ENCODE results near the gene ZNF385D. TPM values are rescaled to one million over a fixed set of nuclear protein-coding genes. Genes with fewer than 3 reads are reported as not detected.

The ZNF385D gene
- total RNA-seq, 1 donor from 2014 or later = 0.43 TPM

DNA sequence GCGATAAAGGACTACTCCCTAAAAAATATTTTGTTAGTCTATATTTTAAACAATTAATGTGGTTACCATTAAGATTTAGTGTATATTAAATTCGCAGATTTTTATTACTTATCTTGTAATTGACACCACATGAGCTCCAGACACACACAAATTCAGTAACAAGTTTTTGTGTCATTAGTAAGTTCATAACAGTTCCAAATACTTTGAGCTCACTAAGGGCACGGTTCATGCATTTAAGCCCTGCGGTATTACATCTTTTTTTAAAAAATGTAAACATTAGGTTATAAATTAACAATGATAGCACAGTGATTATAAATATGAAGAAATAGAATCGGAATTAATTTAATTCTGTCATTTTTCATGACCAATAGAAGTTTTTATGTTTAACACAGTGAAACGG is 317.3 kb downstream of the ZNF385D start:
- Mint-ChIP-seq H3K4me3 (ENCODE audit: unreplicated experiment) (no peak overlapping the region), H3K27ac (ENCODE audit: unreplicated experiment) (no peak overlapping the region), H3K27me3 (ENCODE audit: unreplicated experiment) (no peaks in the 10 kb centered on the region), H3K36me3 (ENCODE audit: unreplicated experiment) (no peaks in the 10 kb centered on the region), H3K4me1 (ENCODE audit: unreplicated experiment) (peaks cover 10% of the 10 kb centered on the region), H3K9me3 (ENCODE audit: unreplicated experiment) (no peaks in the 10 kb centered on the region)
- no peak for DNase-seq (ENCODE audit: extremely low spot score, unreplicated experiment)
- TF ChIP-seq, protein P1, sequence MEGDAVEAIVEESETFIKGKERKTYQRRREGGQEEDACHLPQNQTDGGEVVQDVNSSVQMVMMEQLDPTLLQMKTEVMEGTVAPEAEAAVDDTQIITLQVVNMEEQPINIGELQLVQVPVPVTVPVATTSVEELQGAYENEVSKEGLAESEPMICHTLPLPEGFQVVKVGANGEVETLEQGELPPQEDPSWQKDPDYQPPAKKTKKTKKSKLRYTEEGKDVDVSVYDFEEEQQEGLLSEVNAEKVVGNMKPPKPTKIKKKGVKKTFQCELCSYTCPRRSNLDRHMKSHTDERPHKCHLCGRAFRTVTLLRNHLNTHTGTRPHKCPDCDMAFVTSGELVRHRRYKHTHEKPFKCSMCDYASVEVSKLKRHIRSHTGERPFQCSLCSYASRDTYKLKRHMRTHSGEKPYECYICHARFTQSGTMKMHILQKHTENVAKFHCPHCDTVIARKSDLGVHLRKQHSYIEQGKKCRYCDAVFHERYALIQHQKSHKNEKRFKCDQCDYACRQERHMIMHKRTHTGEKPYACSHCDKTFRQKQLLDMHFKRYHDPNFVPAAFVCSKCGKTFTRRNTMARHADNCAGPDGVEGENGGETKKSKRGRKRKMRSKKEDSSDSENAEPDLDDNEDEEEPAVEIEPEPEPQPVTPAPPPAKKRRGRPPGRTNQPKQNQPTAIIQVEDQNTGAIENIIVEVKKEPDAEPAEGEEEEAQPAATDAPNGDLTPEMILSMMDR (IDR thresholded peaks at IDR 0.05) = no peak

DNA sequence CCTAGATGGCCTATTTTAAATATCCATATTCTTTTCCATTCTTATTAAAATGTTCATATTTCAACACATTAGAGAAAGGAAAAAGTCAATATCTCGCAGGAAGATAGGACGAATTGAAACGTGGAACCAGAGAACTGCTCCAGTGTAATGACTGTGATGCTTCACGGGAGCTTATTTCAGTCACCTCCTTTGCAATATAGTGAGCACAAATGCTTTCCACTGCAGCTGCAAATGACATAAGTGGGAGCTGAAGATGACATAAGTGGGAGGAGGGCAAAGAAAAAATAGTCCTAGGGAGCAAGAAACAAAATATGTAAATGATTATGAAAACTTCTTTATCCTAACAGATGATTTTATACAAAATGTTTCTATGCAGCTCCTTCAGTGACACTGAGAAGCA is 324.1 kb downstream of the ZNF385D start:
- no peak overlapping the region for H3K4me3 Mint-ChIP-seq (ENCODE audit: unreplicated experiment)
- no peak overlapping the region for H3K27ac Mint-ChIP-seq (ENCODE audit: unreplicated experiment)
- peaks cover 14% of the 10 kb centered on the region for H3K4me1 Mint-ChIP-seq (ENCODE audit: unreplicated experiment)
- TF ChIP-seq, protein P1 (IDR thresholded peaks at IDR 0.05) = no peak
- no peaks in the 10 kb centered on the region for H3K9me3 Mint-ChIP-seq (ENCODE audit: unreplicated experiment)
- H3K27me3 Mint-ChIP-seq (ENCODE audit: unreplicated experiment) = peaks cover 14% of the 10 kb centered on the region
- DNase-seq (ENCODE audit: extremely low spot score, unreplicated experiment) = no peak
- H3K36me3 Mint-ChIP-seq (ENCODE audit: unreplicated experiment) = no peaks in the 10 kb centered on the region

DNA sequence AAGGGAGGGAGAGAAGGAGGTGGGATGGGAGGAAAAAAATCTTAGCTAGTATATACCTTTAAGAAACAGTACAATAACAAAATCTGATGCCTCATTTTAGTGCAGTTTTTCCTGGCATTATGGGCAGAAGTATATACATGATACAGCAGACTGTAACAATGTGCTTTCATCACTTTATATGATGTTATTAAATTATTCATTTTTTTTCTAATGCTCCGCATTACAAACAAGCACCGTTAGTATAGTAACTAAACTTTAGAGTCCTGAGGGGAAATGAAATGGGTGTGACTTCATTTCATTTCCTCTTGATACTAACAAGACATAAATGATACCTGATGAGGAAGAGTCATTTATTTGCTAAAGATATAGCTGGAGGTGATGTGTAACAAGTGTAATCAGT is 325.3 kb downstream of the ZNF385D start:
- no peaks in the 10 kb centered on the region for H3K36me3 Mint-ChIP-seq (ENCODE audit: unreplicated experiment)
- no peaks in the 10 kb centered on the region for H3K9me3 Mint-ChIP-seq (ENCODE audit: unreplicated experiment)
- no peak overlapping the region for H3K27ac Mint-ChIP-seq (ENCODE audit: unreplicated experiment)
- H3K27me3 Mint-ChIP-seq (ENCODE audit: unreplicated experiment) = peaks cover 14% of the 10 kb centered on the region
- peaks cover 14% of the 10 kb centered on the region for H3K4me1 Mint-ChIP-seq (ENCODE audit: unreplicated experiment)
- no peak overlapping the region for H3K4me3 Mint-ChIP-seq (ENCODE audit: unreplicated experiment)
- TF ChIP-seq, protein P1 (IDR thresholded peaks at IDR 0.05) = no peak
- no peak for DNase-seq (ENCODE audit: extremely low spot score, unreplicated experiment)

DNA sequence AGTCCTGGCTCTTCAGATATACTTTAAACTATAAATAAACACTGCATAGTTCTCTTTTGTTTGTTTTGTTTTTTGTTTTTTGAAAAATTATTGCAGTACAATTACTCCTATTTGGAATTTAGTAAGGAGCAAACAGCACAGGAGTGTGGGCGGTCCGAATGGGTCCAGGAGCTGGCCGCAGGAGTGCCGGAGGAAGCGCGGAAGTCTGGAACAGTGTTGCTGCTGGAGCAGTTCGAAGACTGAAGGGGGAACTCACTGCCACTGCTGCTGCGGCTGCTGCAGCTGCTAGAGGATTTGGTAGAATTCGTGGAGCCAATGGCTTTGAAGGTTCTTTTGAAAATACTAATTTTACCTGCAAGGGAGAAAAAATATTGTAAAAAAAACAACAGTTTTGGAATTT is 329.9 kb downstream of the ZNF385D start:
- DNase-seq (ENCODE audit: extremely low spot score, unreplicated experiment) = no peak
- no peak overlapping the region for H3K4me3 Mint-ChIP-seq (ENCODE audit: unreplicated experiment)
- TF ChIP-seq, protein P1 (IDR thresholded peaks at IDR 0.05) = no peak
- H3K27me3 Mint-ChIP-seq (ENCODE audit: unreplicated experiment) = peaks cover 5% of the 10 kb centered on the region
- no peaks in the 10 kb centered on the region for H3K9me3 Mint-ChIP-seq (ENCODE audit: unreplicated experiment)
- H3K27ac Mint-ChIP-seq (ENCODE audit: unreplicated experiment) = no peak overlapping the region
- H3K4me1 Mint-ChIP-seq (ENCODE audit: unreplicated experiment) = peaks cover 14% of the 10 kb centered on the region
- H3K36me3 Mint-ChIP-seq (ENCODE audit: unreplicated experiment) = no peaks in the 10 kb centered on the region

DNA sequence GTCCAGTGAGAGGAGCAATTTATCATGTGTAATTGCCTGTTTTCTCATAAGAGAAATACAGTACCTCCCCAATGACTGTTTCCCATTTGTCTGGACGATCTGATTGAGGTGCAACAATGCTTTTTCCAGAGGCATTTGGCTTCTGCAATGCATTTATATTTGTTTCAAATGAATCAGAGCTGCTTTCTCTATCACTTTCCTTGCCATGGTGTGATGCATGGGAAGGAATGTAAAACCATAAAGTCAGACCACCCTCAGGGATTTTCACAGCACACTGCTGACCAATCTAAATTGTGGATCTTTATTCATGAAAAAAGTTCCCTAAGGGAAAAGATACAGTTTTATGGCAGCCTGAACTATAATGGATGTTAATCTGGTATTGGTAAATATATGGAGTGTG is 333.0 kb downstream of the ZNF385D start:
- H3K27me3 Mint-ChIP-seq (ENCODE audit: unreplicated experiment) = peaks cover 10% of the 10 kb centered on the region
- H3K27ac Mint-ChIP-seq (ENCODE audit: unreplicated experiment) = no peak overlapping the region
- no peak for DNase-seq (ENCODE audit: extremely low spot score, unreplicated experiment)
- no peak overlapping the region for H3K4me3 Mint-ChIP-seq (ENCODE audit: unreplicated experiment)
- TF ChIP-seq, protein P1 (IDR thresholded peaks at IDR 0.05) = no peak
- H3K4me1 Mint-ChIP-seq (ENCODE audit: unreplicated experiment) = peaks cover under 1% of the 10 kb centered on the region
- no peaks in the 10 kb centered on the region for H3K9me3 Mint-ChIP-seq (ENCODE audit: unreplicated experiment)
- no peaks in the 10 kb centered on the region for H3K36me3 Mint-ChIP-seq (ENCODE audit: unreplicated experiment)

Data from osteocyte (in vitro differentiated cells).